Raji (cell line): ENCODE results near the gene ST3GAL6.

Experiments used
- POLR2A ChIP-seq: IDR thresholded peaks from 2 replicates; pipeline ENCODE4 v1.6.1; 2011; ENCODE audit warnings: low read depth, low read length, control low read depth; ENCODE audit not compliant: insufficient read depth

The ST3GAL6 gene

GRCh38 chr3:98829246-98829832 lies 66.2 kb downstream of the ST3GAL6 start:
- TF ChIP-seq POLR2A: no peak

- no peak for TF ChIP-seq POLR2A
These were observed 76.7 kb downstream of the ST3GAL6 start for GRCh38 chr3:98839846-98840245.

GRCh38 chr3:98843266-98843959 lies 80.3 kb downstream of the ST3GAL6 start:
- TF ChIP-seq POLR2A: no peak
